Activated naive CD4-positive, alpha-beta T cell (primary cell): Measurements from ENCODE around the gene PAK5.

Source experiments
- DNase-seq, 4 experiments: peaks; one replicate each; lab custom pipeline; 2025; lab: John Stamatoyannopoulos, UW

PAK5 gene

GRCh38 chr20:9493803-9494202 is 345.1 kb downstream of the PAK5 start:
- DNase-seq: no peak

GRCh38 chr20:9492067-9492466 is 346.8 kb downstream of the PAK5 start:
- DNase-seq: no peak

DNA sequence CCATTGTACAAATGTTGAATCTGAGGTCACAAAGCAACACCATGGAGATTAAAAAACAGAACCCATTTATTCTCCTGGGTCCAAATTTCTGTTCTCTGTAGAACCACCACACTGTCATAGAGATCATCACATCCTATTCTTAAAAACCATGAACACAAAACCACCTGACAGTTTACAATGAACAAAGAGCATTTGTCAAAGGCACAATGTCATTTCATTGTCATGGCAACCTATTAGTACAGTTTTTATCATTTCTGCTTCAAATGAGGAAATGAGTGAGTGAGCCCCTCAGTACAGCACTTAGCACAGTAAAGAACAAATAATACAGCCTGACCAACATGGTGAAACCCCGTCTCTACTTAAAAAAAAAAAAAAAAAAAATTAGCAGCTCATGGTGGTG is 347.6 kb downstream of the PAK5 start:
- DNase-seq: no peak

DNA sequence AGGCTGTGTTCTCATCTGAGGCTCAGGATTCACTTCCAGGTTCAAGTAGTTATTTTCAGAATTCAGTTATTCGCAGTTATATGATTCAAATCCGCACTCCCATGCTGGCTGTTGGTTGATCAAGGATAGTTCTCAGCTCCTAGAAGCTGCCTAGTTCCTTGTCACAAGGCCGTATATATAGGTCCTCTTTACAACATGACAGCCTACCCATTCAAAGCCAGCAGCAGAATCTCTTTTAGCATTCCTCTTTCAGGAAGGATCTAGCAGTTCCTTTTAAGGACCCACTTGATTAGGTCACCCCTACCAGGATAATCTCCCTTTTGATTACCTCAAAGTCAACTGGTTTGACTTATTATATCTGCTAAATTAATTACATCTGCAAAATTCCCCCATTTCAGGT is 348.2 kb downstream of the PAK5 start:
- no peak for DNase-seq

DNA sequence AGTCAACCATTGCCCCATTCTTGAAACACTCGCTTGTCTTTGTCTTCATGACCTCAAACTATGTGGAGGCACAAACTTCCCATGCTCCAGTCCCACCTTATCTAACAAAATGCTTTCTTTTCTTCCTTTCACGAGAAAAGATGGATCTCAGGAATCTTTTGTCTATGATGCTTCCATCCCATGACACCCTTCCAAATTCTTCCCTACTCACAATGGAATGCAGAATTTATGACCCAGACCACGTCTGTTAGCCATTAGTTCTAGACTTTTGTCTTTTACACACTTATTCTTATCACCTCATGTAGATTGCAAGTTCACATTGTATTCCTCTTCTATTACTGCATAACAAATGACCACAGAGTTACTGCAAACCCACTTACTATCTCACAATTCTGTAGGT is 348.7 kb downstream of the PAK5 start:
- no peak for DNase-seq

GRCh38 chr20:9488063-9488462 is 350.8 kb downstream of the PAK5 start:
- no peak for DNase-seq
